GM19238 (cell line): ENCODE results near the gene GRM7.

ENCODE experiments used
- DNase-seq: peaks from one replicate; pipeline ENCODE4 v3.0.0; 2011; ENCODE audit warnings: low spot score; ENCODE audit not compliant: insufficient read length

Gene GRM7

GRCh38 chr3:7396534-7396933 lies 535.6 kb downstream of the GRM7 start:
- DNase-seq = no peak

- DNase-seq = no peak
Measured at GRCh38 chr3:7397097-7397496, 536.2 kb downstream of the GRM7 start.

GRCh38 chr3:7400360-7400759 lies 539.4 kb downstream of the GRM7 start:
- no peak for DNase-seq

GRCh38 chr3:7401418-7401817 lies 540.5 kb downstream of the GRM7 start:
- no peak for DNase-seq

- no peak for DNase-seq
Measured at GRCh38 chr3:7407107-7407506, 546.2 kb downstream of the GRM7 start.

- DNase-seq = no peak
Measured at GRCh38 chr3:7410782-7411181, 549.9 kb downstream of the GRM7 start.

- DNase-seq = no peak
Measured at GRCh38 chr3:7421065-7421464, 560.1 kb downstream of the GRM7 start.

GRCh38 chr3:7423036-7423435 lies 562.1 kb downstream of the GRM7 start:
- DNase-seq = no peak

- no peak for DNase-seq
Measured at GRCh38 chr3:7423995-7424394, 563.1 kb downstream of the GRM7 start.

GRCh38 chr3:7428206-7428718 lies 567.3 kb downstream of the GRM7 start:
- no peak for DNase-seq

- no peak for DNase-seq
Measured at GRCh38 chr3:7432610-7433009, 571.7 kb downstream of the GRM7 start.

- no peak for DNase-seq
Measured at GRCh38 chr3:7433073-7433472, 572.2 kb downstream of the GRM7 start.

GRCh38 chr3:7436542-7436941 lies 575.6 kb downstream of the GRM7 start:
- DNase-seq = no peak

GRCh38 chr3:7437231-7437630 lies 576.3 kb downstream of the GRM7 start:
- no peak for DNase-seq

GRCh38 chr3:7439101-7439680 lies 578.3 kb downstream of the GRM7 start:
- no peak for DNase-seq

GRCh38 chr3:7444886-7445285 lies 584.0 kb downstream of the GRM7 start:
- no peak for DNase-seq

- DNase-seq = no peak
Measured at GRCh38 chr3:7445331-7445730, 584.4 kb downstream of the GRM7 start.

- no peak for DNase-seq
Measured at GRCh38 chr3:7447197-7447769, 586.4 kb downstream of the GRM7 start.

GRCh38 chr3:7456386-7456785 lies 595.5 kb downstream of the GRM7 start:
- DNase-seq = no peak

- DNase-seq = no peak
Measured at GRCh38 chr3:7461202-7461825, 600.4 kb downstream of the GRM7 start.

- no peak for DNase-seq
Measured at GRCh38 chr3:7469866-7470265, 609.0 kb downstream of the GRM7 start.

- DNase-seq = no peak
Measured at GRCh38 chr3:7484636-7485035, 623.7 kb downstream of the GRM7 start.

- DNase-seq = no peak
Measured at GRCh38 chr3:7487763-7488162, 626.8 kb downstream of the GRM7 start.
